HepG2 (cell line): ENCODE results near the gene RASAL1. TPM values are rescaled to one million over a fixed set of nuclear protein-coding genes. Genes with fewer than 3 reads are reported as not detected.

Experiments used
- ATAC-seq: fragments of 200-7000 bp; cut with Tn5 transposase; 3 replicates; pipeline ENCODE4 v1.9.1; 2020; ENCODE audit warnings: mild to moderate bottlenecking, moderate library complexity
- BruUV-seq: library from RNA; stranded (reverse); fragments of 400-500 nt; replicated peaks from 2 replicates; lab custom pipeline; 2021; lab: Mats Ljungman, UMichigan
- CTCF ChIA-PET: fragments of 300-600 bp; formaldehyde crosslinking; extraction: SDS; loops from one replicate; lab custom pipeline; 2021; ENCODE audit warnings: low total read pairs, inconsistent platforms, low intra/inter-chr PET ratio; lab: Yijun Ruan, JAX
- POLR2A ChIA-PET: fragments of 350-600 bp; sonication (Branson Sonifier 250); formaldehyde crosslinking; loops from one replicate; lab custom pipeline; 2020; ENCODE audit warnings: antibody characterized with exemption, inconsistent platforms; lab: Yijun Ruan, JAX
- DNase-seq: peaks from one replicate; pipeline ENCODE4 v3.0.0-alpha.2; 2015; ENCODE audit warnings: low spot score
- FAIRE-seq: peaks from 3 replicates; lab custom pipeline; 2011; peaks lifted over from hg19 to GRCh38; lab: Jason Lieb, UNC
- H2AFZ ChIP-seq: one replicate; pipeline ENCODE4 v1.6.1; 2011; ENCODE audit warnings: low read length, inconsistent platforms
- H3K27ac ChIP-seq: fragments of 300-600 bp; 3 replicates; pipeline ENCODE4 v1.8.0; 2011; ENCODE audit warnings: mixed run types, mild to moderate bottlenecking, mixed read lengths, low read length, inconsistent platforms; ENCODE audit not compliant: insufficient read depth; ENCODE audit errors: extremely low read length
- H3K27me3 ChIP-seq, 2 experiments: fragments of 200-600 bp in 1 of 2; 2 replicates in 1 of 2; 3 replicates in 1 of 2; pipeline versions ENCODE4 v1.6.0 to v1.8.0; 2011; ENCODE audit warnings: low read length in 2 of 2, mild to moderate bottlenecking in 2 of 2, moderate library complexity in 2 of 2, inconsistent platforms in 1 of 2; ENCODE audit not compliant: insufficient read depth in 2 of 2, control insufficient read depth in 1 of 2
- H3K36me3 ChIP-seq, 2 experiments: fragments of 200-600 bp in 1 of 2; replicated peaks in 1 of 2; 2 replicates in 1 of 2; 3 replicates in 1 of 2; pipeline versions ENCODE4 v1.5.1 to v1.8.0; 2011; ENCODE audit warnings: low read length in 2 of 2, inconsistent platforms in 1 of 2; ENCODE audit not compliant: insufficient read depth in 2 of 2, control insufficient read depth in 1 of 2
- H3K4me1 ChIP-seq: 2 replicates; pipeline ENCODE4 v1.5.1; 2012; ENCODE audit warnings: low read length, inconsistent platforms; ENCODE audit not compliant: insufficient read depth
- H3K4me2 ChIP-seq: 2 replicates; pipeline ENCODE4 v1.6.0; 2011; ENCODE audit warnings: low read depth, low read length, inconsistent platforms
- H3K4me3 ChIP-seq, 3 experiments: fragments of 200-600 bp in 1 of 3; sonication (generic), shearing (Covaris generic) in 1 of 3; replicated peaks in 1 of 3; 2 replicates each; pipeline ENCODE4 v1.5.1; 2011 to 2016; ENCODE audit warnings: low read length in 3 of 3, inconsistent platforms in 2 of 3, low read depth in 2 of 3, mild to moderate bottlenecking in 2 of 3, control low read depth in 1 of 3, mixed read lengths in 1 of 3; ENCODE audit not compliant: insufficient read depth in 1 of 3
- H3K79me2 ChIP-seq: one replicate; pipeline ENCODE4 v1.6.1; 2011; ENCODE audit warnings: low read length, inconsistent platforms; ENCODE audit not compliant: insufficient read depth
- H3K9ac ChIP-seq: 2 replicates; pipeline ENCODE4 v1.6.0; 2011; ENCODE audit warnings: mild to moderate bottlenecking, low read depth, low read length, inconsistent platforms; ENCODE audit not compliant: insufficient read depth
- H3K9me3 ChIP-seq: 2 replicates; pipeline ENCODE4 v1.5.1; 2012; ENCODE audit warnings: mild to moderate bottlenecking, low read length
- H4K20me1 ChIP-seq: 2 replicates; pipeline ENCODE4 v1.6.0; 2011; ENCODE audit warnings: inconsistent platforms, mild to moderate bottlenecking, low read length, moderate library complexity; ENCODE audit not compliant: insufficient read depth
- AGO2 ChIP-seq: fragments of 200-400 bp; formaldehyde crosslinking; optimal IDR thresholded peaks from 2 replicates; pipeline ENCODE3; 2017; ENCODE audit warnings: mild to moderate bottlenecking, low read depth, low read length, moderate library complexity
- CENPT ChIP-seq: sonication (generic); formaldehyde crosslinking; IDR thresholded peaks from 2 replicates; pipeline ENCODE4 v1.8.0; 2022; ENCODE audit warnings: low read depth, mild to moderate bottlenecking, moderate library complexity, missing genetic modification reagents
- EP300 ChIP-seq, 3 experiments: sonication (generic) in 1 of 3; formaldehyde crosslinking in 1 of 3; IDR thresholded peaks; 2 replicates each; pipeline versions ENCODE4 v1.5.1 to v1.6.1; 2011 to 2020; ENCODE audit warnings: low read depth in 2 of 3, low read length in 2 of 3, borderline replicate concordance in 1 of 3, improper control_type of control experiment in 1 of 3, mild to moderate bottlenecking in 1 of 3, missing genetic modification reagents in 1 of 3, moderate library complexity in 1 of 3
- HNF4G ChIP-seq, 2 experiments: sonication (generic) in 1 of 2; formaldehyde crosslinking in 1 of 2; IDR thresholded peaks; 2 replicates each; pipeline versions ENCODE4 v1.4.0 to v1.6.1; 2011 to 2020; ENCODE audit warnings: borderline replicate concordance in 2 of 2, low read depth in 2 of 2, mild to moderate bottlenecking in 2 of 2, low read length in 1 of 2, missing genetic modification reagents in 1 of 2, moderate library complexity in 1 of 2
- HNRNPH1 ChIP-seq: fragments of 200-400 bp; formaldehyde crosslinking; optimal IDR thresholded peaks from 2 replicates; pipeline ENCODE3; 2017; ENCODE audit warnings: mild to moderate bottlenecking, low read depth, low read length
- MTF1 ChIP-seq: sonication (generic); formaldehyde crosslinking; IDR thresholded peaks from 2 replicates; pipeline ENCODE4 v1.5.0; 2020; ENCODE audit warnings: missing genetic modification reagents
- ZNF768 ChIP-seq: sonication (generic); formaldehyde crosslinking; IDR thresholded peaks from 2 replicates; pipeline ENCODE4 v1.4.0; 2020; ENCODE audit warnings: missing genetic modification reagents
- ZSCAN29 ChIP-seq: sonication (generic); formaldehyde crosslinking; conservative IDR thresholded peaks from 2 replicates; pipeline ENCODE4 v1.4.0; 2020; ENCODE audit warnings: mild to moderate bottlenecking, missing genetic modification reagents
- WGBS: methylation state at CpG from one replicate; pipeline ENCODE4 v1.1.6; 2017; ENCODE audit warnings: low lambda C conversion rate; 5-methylcytosine and 5-hydroxymethylcytosine counted together
- in situ Hi-C: cut with HindIII; loops from 2 replicates; pipeline ENCODE4 v1.10.0; 2017; ENCODE audit warnings: low pct_unique_long_range_greater_than_20kb; ENCODE audit not compliant: extremely low pct_ligation_motif_present
- intact Hi-C: fragments of 100-400 bp; cut with micrococcal nuclease; formaldehyde crosslinking; loops from one replicate; pipeline ENCODE4 v1.10.0; 2022; ENCODE audit not compliant: unreplicated experiment
- polyA plus RNA-seq, 8 experiments: library from polyadenylated mRNA; depleted of rRNA in 3 of 8; stranded (reverse) in 7 of 8; unstranded in 1 of 8; fragments of >200 nt; fragmentation: Illumina TruSeq in 4 of 8; extraction: Trizol in 4 of 8; gene quantifications; 2 replicates each; pipeline versions ENCODE4 v1.2.1 to v1.2.3, GENCODE V29; 2011 to 2016; ENCODE audit warnings: low read depth in 4 of 8, missing spikeins in 1 of 8, mixed read lengths in 1 of 8; ENCODE audit not compliant: insufficient read depth in 1 of 8
- total RNA-seq, 5 experiments: library from RNA; depleted of rRNA; stranded (reverse); fragments of >200 nt; fragmentation: Illumina TruSeq; extraction: Trizol; gene quantifications; 2 replicates each; pipeline ENCODE4 v1.2.3, GENCODE V29; 2016; ENCODE audit warnings: low read depth in 1 of 5
- TF ChIP-seq, protein P1 (sequence below): sonication (generic); formaldehyde crosslinking; IDR thresholded peaks from 2 replicates; pipeline ENCODE4 v1.5.0; 2020; ENCODE audit warnings: mild to moderate bottlenecking, missing genetic modification reagents

Gene RASAL1
- total and polyA plus RNA-seq, 2 of the 13 experiments (the other 11 are each of a cell fraction or from before 2014, with no cell fraction given) = not detected

DNA sequence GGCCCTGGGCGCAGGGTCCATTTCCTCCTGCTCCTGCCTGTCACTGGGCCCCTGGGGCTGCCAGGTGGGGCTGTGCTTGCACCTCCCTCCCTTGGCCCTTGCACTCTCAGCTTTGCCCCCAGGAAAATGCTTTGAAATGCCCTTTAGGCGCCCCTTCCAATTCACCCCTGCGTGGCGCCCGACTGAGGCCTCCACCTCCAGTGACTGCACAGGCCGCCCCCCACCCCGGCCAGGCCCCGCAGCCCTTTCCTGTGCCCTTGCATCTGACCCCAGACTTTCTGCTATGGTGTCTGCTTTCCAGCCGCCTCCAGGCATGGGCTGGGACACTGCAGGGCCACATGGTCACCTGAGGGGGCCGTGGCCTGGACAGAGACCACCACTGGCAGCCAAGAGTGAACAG lies 32.3 kb upstream of the RASAL1 start (continued):
- TF ChIP-seq, protein P1, sequence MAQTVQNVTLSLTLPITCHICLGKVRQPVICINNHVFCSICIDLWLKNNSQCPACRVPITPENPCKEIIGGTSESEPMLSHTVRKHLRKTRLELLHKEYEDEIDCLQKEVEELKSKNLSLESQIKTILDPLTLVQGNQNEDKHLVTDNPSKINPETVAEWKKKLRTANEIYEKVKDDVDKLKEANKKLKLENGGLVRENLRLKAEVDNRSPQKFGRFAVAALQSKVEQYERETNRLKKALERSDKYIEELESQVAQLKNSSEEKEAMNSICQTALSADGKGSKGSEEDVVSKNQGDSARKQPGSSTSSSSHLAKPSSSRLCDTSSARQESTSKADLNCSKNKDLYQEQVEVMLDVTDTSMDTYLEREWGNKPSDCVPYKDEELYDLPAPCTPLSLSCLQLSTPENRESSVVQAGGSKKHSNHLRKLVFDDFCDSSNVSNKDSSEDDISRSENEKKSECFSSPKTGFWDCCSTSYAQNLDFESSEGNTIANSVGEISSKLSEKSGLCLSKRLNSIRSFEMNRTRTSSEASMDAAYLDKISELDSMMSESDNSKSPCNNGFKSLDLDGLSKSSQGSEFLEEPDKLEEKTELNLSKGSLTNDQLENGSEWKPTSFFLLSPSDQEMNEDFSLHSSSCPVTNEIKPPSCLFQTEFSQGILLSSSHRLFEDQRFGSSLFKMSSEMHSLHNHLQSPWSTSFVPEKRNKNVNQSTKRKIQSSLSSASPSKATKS (CRISPR knock-in tag) = no peak
- no peak for TF ChIP-seq EP300 (IDR thresholded peaks at IDR 0.05; ENCODE audit: low read depth in 2 of 2, low read length in 2 of 2)
- no peak for TF ChIP-seq EP300 (CRISPR knock-in tag; IDR thresholded peaks at IDR 0.05; ENCODE audit: borderline replicate concordance)
- TF ChIP-seq HNF4G (IDR thresholded peaks at IDR 0.05; ENCODE audit: borderline replicate concordance, low read depth, low read length) = 0 out of 2 replicates have a peak, but pooled peaks have one; percentile 31
- no peak for TF ChIP-seq HNF4G (CRISPR knock-in tag; IDR thresholded peaks at IDR 0.05; ENCODE audit: borderline replicate concordance, low read depth)
- TF ChIP-seq AGO2 = peak; percentile 49

DNA sequence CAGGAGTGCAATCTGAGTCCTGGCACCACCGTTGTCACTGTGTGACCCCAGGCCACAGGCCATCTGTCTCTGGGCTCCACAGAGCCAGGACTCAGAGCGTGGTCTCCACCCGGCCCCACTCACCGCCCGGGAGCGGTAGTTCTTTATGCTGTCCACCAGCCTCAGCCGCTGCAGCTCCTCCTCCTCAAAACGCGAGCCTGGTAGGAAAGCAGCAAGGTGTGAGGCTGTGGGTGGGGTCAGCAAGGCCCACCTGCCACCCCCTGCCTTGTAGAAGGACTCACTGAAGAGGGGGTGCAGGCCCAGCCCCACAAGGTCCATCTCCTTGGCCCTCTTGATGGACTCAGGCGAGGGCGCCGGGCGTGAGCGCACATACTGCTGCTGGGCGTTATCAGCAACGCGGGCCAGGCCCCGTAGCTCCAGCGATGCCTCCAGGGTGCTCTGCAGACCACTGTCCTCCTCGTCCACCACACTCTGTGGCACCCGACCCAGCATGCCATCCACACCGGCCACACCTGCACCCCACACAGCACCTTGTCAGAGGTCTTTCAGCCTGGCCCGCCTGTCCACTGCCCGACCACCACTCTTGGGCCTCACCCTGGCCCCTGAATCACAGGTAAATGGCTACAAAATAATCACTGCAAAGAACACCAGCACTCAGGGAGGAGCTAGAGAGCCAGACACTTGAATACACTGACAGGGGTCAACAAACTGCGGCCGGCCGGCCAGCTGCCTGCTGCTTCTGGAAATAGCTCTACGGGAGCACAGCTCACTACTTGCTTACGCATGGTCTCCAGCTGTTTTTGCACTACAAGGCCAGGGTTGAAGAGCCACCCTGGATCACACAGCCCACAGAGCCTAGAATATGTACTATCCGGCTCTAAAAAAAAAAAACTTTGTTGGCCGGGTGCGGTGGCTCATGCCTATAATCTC lies 30.2 kb upstream of the RASAL1 start:
- H3K9me3 ChIP-seq = no peaks in the 10 kb centered on the region
- POLR2A ChIA-PET = no interaction called here

More for the DNA sequence above, 30.2 kb upstream of the RASAL1 start:
- Histone ChIP-seq H3K9ac (no peak overlapping the region), H3K36me3 (peaks cover 36 to 78% of the 10 kb centered on the region in 2 experiments; a peak in 4 of 5 replicates), H3K27ac (no peak overlapping the region), H3K4me3 (no peak overlapping the region), H3K4me2 (no peak overlapping the region), H4K20me1 (no peaks in the 10 kb centered on the region), H3K4me1 (no peaks in the 10 kb centered on the region), H3K27me3 (no peaks in the 10 kb centered on the region), H3K79me2 (no peaks in the 10 kb centered on the region), H2AFZ (no peak overlapping the region)
- TF ChIP-seq MTF1 = no peak
- TF ChIP-seq ZSCAN29 (CRISPR knock-in tag) = no peak
- TF ChIP-seq HNRNPH1 = no peak
- TF ChIP-seq CENPT (CRISPR knock-in tag) = no peak
- no peak for TF ChIP-seq EP300 (IDR thresholded peaks at IDR 0.05; ENCODE audit: low read depth in 2 of 2, low read length in 2 of 2)
- TF ChIP-seq EP300 (CRISPR knock-in tag; IDR thresholded peaks at IDR 0.05; ENCODE audit: borderline replicate concordance) = no peak
- 0 out of 2 replicates have a peak, but pooled peaks have one; percentile 35 for TF ChIP-seq ZNF768 (CRISPR knock-in tag)
- peak; percentile 28 for TF ChIP-seq AGO2
- ATAC-seq = no peak
- in situ Hi-C loops = no loop called here
- no peak for DNase-seq
- intact Hi-C loops = no loop called here
- CTCF ChIA-PET = no interaction called here
- WGBS = 99% methylated on average over 22 of the region's 32 CpGs
- no peak for FAIRE-seq
- no TSS peak for BruUV-seq
